ENCODE results near the gene FGD6. TPM values are rescaled to one million over a fixed set of nuclear protein-coding genes. Genes with fewer than 3 reads are reported as not detected.

Gene FGD6
- total RNA-seq, 1 experiment from 2014 or later, result 25.1 TPM

DNA sequence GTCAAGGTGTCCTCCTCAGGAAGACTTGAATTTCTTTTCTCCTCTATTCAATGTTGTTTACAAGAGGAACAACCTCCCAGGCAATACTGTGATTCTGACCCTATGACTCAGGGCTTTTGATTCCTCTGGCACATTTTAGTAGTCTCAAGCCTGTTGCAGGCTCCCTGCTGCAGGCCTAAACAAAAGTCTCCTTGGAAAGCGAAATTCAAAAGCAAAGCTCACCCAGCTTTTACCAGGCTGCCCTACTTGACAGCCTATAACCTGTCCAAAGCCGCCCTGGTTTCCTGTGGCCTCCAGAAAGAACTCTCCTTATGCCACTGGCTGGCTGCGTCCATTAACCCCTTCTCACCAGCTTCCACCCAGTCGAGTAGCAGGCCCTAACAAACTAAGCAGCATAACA, 11.6 kb downstream of the FGD6 start:
- ChIA-PET POLR2A (interaction anchor here (0.7 to 18.7 kb wide), 10 partner anchors 8 to 269 kb away, joined by 3 to 1056 read pairs (median 8); partner anchors contain the start of genes FGD6, METAP2, NR2C1 and VEZT), CTCF (interaction anchor here (0.8 to 4.5 kb wide), 6 partner anchors 10 to 329 kb away, joined by 3 to 46 read pairs (median 4); partner anchors contain the start of genes FGD6 and VEZT)
- peak; percentile 88 for DNase-seq (ENCODE audit: unreplicated experiment)
- BruUV-seq (replicated peaks), result no TSS peak
- TF ChIP-seq, protein P1, sequence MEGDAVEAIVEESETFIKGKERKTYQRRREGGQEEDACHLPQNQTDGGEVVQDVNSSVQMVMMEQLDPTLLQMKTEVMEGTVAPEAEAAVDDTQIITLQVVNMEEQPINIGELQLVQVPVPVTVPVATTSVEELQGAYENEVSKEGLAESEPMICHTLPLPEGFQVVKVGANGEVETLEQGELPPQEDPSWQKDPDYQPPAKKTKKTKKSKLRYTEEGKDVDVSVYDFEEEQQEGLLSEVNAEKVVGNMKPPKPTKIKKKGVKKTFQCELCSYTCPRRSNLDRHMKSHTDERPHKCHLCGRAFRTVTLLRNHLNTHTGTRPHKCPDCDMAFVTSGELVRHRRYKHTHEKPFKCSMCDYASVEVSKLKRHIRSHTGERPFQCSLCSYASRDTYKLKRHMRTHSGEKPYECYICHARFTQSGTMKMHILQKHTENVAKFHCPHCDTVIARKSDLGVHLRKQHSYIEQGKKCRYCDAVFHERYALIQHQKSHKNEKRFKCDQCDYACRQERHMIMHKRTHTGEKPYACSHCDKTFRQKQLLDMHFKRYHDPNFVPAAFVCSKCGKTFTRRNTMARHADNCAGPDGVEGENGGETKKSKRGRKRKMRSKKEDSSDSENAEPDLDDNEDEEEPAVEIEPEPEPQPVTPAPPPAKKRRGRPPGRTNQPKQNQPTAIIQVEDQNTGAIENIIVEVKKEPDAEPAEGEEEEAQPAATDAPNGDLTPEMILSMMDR (IDR thresholded peaks at IDR 0.05; ENCODE audit: unreplicated experiment), result no peak
- H3K27ac Mint-ChIP-seq (ENCODE audit: low read depth, unreplicated experiment), result peak overlapping the region; percentile 98
- H3K4me3 Mint-ChIP-seq (ENCODE audit: unreplicated experiment), result peak overlapping the region; percentile 40
- peaks cover 20% of the 10 kb centered on the region for H3K36me3 Mint-ChIP-seq (ENCODE audit: insufficient read depth, unreplicated experiment)
- intact Hi-C loops (cut with micrococcal nuclease), result no loop called here
- H3K4me1 Mint-ChIP-seq (ENCODE audit: insufficient read depth, unreplicated experiment), result peaks cover 39% of the 10 kb centered on the region
- H3K9me3 Mint-ChIP-seq (ENCODE audit: unreplicated experiment), result no peaks in the 10 kb centered on the region
- H3K27me3 Mint-ChIP-seq (ENCODE audit: insufficient read depth, unreplicated experiment), result no peaks in the 10 kb centered on the region

DNA sequence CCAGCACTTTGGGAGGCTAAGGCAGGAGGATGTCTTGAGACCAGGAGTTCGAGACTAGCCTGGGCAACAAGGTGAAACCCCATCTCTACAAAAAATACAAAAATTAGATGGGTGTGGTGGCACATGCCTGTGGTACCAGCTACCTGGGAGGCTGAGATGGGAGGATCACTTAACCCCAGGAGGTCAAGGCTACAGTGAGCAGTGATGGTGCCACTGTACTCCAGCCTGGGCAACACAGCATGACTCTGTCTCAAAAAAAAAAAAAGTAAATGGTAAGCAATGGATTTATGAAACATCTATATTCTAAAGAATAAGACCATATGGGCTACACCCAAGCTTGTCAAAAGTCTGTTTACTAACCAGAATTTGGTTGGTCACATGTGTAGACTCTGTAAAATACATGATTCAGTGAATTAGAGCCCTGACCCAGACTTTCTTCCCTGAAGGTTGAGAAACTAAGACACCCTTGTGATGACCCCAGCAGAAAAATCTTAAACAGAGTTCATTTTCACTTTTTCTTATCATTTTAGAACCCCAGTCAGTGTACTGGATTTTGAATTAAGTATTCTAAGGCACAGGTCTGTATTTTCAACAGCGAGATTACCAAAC, 12.1 kb downstream of the FGD6 start:
- POLR2A ChIA-PET, result interaction anchor here (0.6 to 18.7 kb wide), 20 partner anchors 7 to 270 kb away, joined by 3 to 1056 read pairs (median 4); partner anchors contain the start of genes FGD6, METAP2, NR2C1 and VEZT
- CTCF ChIA-PET, result interaction anchor here (0.8 to 4.5 kb wide), 6 partner anchors 11 to 330 kb away, joined by 3 to 46 read pairs (median 4); partner anchors contain the start of genes FGD6 and VEZT
- Mint-ChIP-seq H3K36me3 (ENCODE audit: insufficient read depth, unreplicated experiment) (peaks cover 20% of the 10 kb centered on the region), H3K27ac (ENCODE audit: low read depth, unreplicated experiment) (peak overlapping the region; percentile 98), H3K27me3 (ENCODE audit: insufficient read depth, unreplicated experiment) (no peaks in the 10 kb centered on the region), H3K9me3 (ENCODE audit: unreplicated experiment) (no peaks in the 10 kb centered on the region), H3K4me3 (ENCODE audit: unreplicated experiment) (peak overlapping the region; percentile 77), H3K4me1 (ENCODE audit: insufficient read depth, unreplicated experiment) (peaks cover 45% of the 10 kb centered on the region)
- BruUV-seq (replicated peaks), result no TSS peak
- no peak for DNase-seq (ENCODE audit: unreplicated experiment)
- intact Hi-C loops (cut with micrococcal nuclease), result no loop called here
- TF ChIP-seq, protein P1 (IDR thresholded peaks at IDR 0.05; ENCODE audit: unreplicated experiment), result no peak

DNA sequence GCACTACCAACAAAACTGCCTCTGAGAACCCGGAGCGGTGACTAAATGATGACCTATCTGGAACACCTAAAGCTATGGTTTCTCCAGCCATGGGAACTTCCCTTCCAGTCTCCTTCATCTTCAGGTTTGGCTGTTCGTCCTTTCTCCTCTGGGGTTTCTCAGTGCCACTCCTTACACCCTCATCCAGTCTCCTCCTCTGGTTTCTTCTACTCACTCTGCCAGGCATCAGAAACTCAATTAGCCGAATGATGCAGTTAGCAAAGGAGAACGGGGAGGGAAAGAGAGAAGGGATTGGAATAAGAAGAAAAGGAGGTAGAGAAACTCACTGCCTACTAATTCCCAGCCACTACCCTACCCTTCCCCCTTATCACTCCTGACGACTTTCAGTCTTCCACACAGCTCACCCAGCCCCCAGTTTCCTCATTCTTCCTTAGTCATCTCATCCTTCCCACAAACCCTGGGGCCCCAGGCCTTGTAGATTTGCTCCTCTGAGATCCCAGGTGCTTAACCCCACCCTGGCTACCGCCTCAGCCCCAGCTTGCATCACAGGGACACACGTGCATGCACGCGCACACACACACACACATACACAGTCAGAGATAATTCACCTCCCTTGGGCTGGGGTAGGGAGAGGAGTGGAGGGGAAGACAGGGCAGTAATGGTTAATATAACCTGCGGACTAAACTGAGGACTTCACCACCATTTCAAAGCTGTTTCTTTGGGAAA, 13.0 kb downstream of the FGD6 start:
- no peaks in the 10 kb centered on the region for H3K27me3 Mint-ChIP-seq (ENCODE audit: insufficient read depth, unreplicated experiment)
- H3K9me3 Mint-ChIP-seq (ENCODE audit: unreplicated experiment), result no peaks in the 10 kb centered on the region
- intact Hi-C loops (cut with micrococcal nuclease), result loop anchor here (1.0 to 5.0 kb wide), 2 partner anchors 12 to 87 kb away; no protein-coding TSS in a partner anchor
- peaks cover 20% of the 10 kb centered on the region for H3K36me3 Mint-ChIP-seq (ENCODE audit: insufficient read depth, unreplicated experiment)
- H3K4me1 Mint-ChIP-seq (ENCODE audit: insufficient read depth, unreplicated experiment), result peaks cover 45% of the 10 kb centered on the region
- peak; percentile 100 for DNase-seq (ENCODE audit: unreplicated experiment)
- peak overlapping the region; percentile 77 for H3K4me3 Mint-ChIP-seq (ENCODE audit: unreplicated experiment)
- POLR2A ChIA-PET, result interaction anchor here (0.7 to 18.7 kb wide), 21 partner anchors 9 to 1215 kb away, joined by 3 to 1056 read pairs (median 3); partner anchors contain the start of genes FGD6, METAP2 and VEZT
- TF ChIP-seq, protein P1 (IDR thresholded peaks at IDR 0.05; ENCODE audit: unreplicated experiment), result no peak
- no TSS peak for BruUV-seq (replicated peaks)
- peak overlapping the region; percentile 98 for H3K27ac Mint-ChIP-seq (ENCODE audit: low read depth, unreplicated experiment)
- CTCF ChIA-PET, result interaction anchor here (1.2 to 4.5 kb wide), 3 partner anchors 12 to 87 kb away, joined by 4 to 46 read pairs (median 7); partner anchors contain the start of genes FGD6 and VEZT
